HepG2 (cell line): ENCODE results near the gene STXBP2. TPM values are rescaled to one million over a fixed set of nuclear protein-coding genes. Genes with fewer than 3 reads are reported as not detected.
A peak's percentile ranks its signal among the peaks of the same experiment; 100 is the strongest.

Source experiments
- EEA1 ChIP-seq: sonication (generic); formaldehyde crosslinking; IDR thresholded peaks from 2 replicates; pipeline ENCODE4 v1.5.1; 2020; ENCODE audit warnings: mild to moderate bottlenecking, missing genetic modification reagents, borderline replicate concordance
- FOXP1 ChIP-seq, 2 experiments: fragments of 450-650 bp in 1 of 2; IDR thresholded peaks; 2 replicates each; pipeline ENCODE4 v1.6.1; 2017 to 2018; ENCODE audit warnings: antibody characterized with exemption in 1 of 2
- MTA1 ChIP-seq: sonication (generic); formaldehyde crosslinking; IDR thresholded peaks from 2 replicates; pipeline ENCODE4 v1.4.0; 2020; ENCODE audit warnings: missing genetic modification reagents, mild to moderate bottlenecking, borderline replicate concordance
- NFYB ChIP-seq: sonication (generic); formaldehyde crosslinking; IDR thresholded peaks from 2 replicates; pipeline ENCODE4 v1.4.0; 2020; ENCODE audit warnings: missing genetic modification reagents
- PAWR ChIP-seq: sonication (generic); formaldehyde crosslinking; IDR thresholded peaks from 2 replicates; pipeline ENCODE4 v1.4.0; 2020; ENCODE audit warnings: missing genetic modification reagents, mild to moderate bottlenecking, borderline replicate concordance
- PHF21A ChIP-seq: sonication (generic); formaldehyde crosslinking; IDR thresholded peaks from 2 replicates; pipeline ENCODE4 v1.5.0; 2020; ENCODE audit warnings: mild to moderate bottlenecking, missing genetic modification reagents
- RCOR2 ChIP-seq: IDR thresholded peaks from 2 replicates; pipeline ENCODE4 v1.6.1; 2016; ENCODE audit warnings: missing biosample characterization, missing genetic modification reagents
- RELA ChIP-seq: sonication (generic); formaldehyde crosslinking; IDR thresholded peaks from 2 replicates; pipeline ENCODE4 v1.4.0; 2020; ENCODE audit warnings: missing genetic modification reagents
- SIX1 ChIP-seq: sonication (generic); formaldehyde crosslinking; IDR thresholded peaks from 2 replicates; pipeline ENCODE4 v1.4.0; 2020; ENCODE audit warnings: missing genetic modification reagents, borderline replicate concordance
- SMC3 ChIP-seq: IDR thresholded peaks from 2 replicates; pipeline ENCODE4 v1.6.1; 2011; ENCODE audit warnings: low read length, improper control_type of control experiment
- YY1 ChIP-seq: IDR thresholded peaks from 2 replicates; pipeline ENCODE4 v1.6.1; 2011; ENCODE audit warnings: low read length, low read depth, moderate library complexity, mild to moderate bottlenecking; ENCODE audit not compliant: insufficient read depth, insufficient replicate concordance
- ZNF17 ChIP-seq: sonication (generic); formaldehyde crosslinking; IDR thresholded peaks from 2 replicates; pipeline ENCODE4 v1.5.0; 2020; ENCODE audit warnings: mild to moderate bottlenecking, missing genetic modification reagents
- ZNF225 ChIP-seq: sonication (generic); formaldehyde crosslinking; IDR thresholded peaks from 2 replicates; pipeline ENCODE4 v1.4.0; 2020; ENCODE audit warnings: mild to moderate bottlenecking, missing genetic modification reagents
- ZNF24 ChIP-seq: fragments of 450-650 bp; IDR thresholded peaks from 2 replicates; pipeline ENCODE4 v1.6.1; 2017; ENCODE audit warnings: antibody characterized with exemption, mild to moderate bottlenecking
- ZNF619 ChIP-seq: sonication (generic); formaldehyde crosslinking; IDR thresholded peaks from 2 replicates; pipeline ENCODE4 v1.4.0; 2020; ENCODE audit warnings: mild to moderate bottlenecking, missing genetic modification reagents
- ZNF629 ChIP-seq: sonication (generic); formaldehyde crosslinking; conservative IDR thresholded peaks from 2 replicates; pipeline ENCODE4 v1.5.0; 2020; ENCODE audit warnings: missing genetic modification reagents
- ZNF678 ChIP-seq: sonication (generic); formaldehyde crosslinking; IDR thresholded peaks from 2 replicates; pipeline ENCODE4 v1.4.0; 2020; ENCODE audit warnings: mild to moderate bottlenecking, missing genetic modification reagents
- ZNF772 ChIP-seq: sonication (generic); formaldehyde crosslinking; IDR thresholded peaks from 2 replicates; pipeline ENCODE4 v1.5.0; 2020; ENCODE audit warnings: mild to moderate bottlenecking, missing genetic modification reagents
- ZNF891 ChIP-seq: sonication (generic); formaldehyde crosslinking; IDR thresholded peaks from 2 replicates; pipeline ENCODE4 v1.5.0; 2020; ENCODE audit warnings: mild to moderate bottlenecking, missing genetic modification reagents
- ZSCAN29 ChIP-seq: sonication (generic); formaldehyde crosslinking; conservative IDR thresholded peaks from 2 replicates; pipeline ENCODE4 v1.4.0; 2020; ENCODE audit warnings: mild to moderate bottlenecking, missing genetic modification reagents
- polyA plus RNA-seq, 8 experiments: library from polyadenylated mRNA; depleted of rRNA in 3 of 8; stranded (reverse) in 7 of 8; unstranded in 1 of 8; fragments of >200 nt; fragmentation: Illumina TruSeq in 4 of 8; extraction: Trizol in 4 of 8; gene quantifications; 2 replicates each; pipeline versions ENCODE4 v1.2.1 to v1.2.3, GENCODE V29; 2011 to 2016; ENCODE audit warnings: low read depth in 4 of 8, missing spikeins in 1 of 8, mixed read lengths in 1 of 8; ENCODE audit not compliant: insufficient read depth in 1 of 8
- total RNA-seq, 5 experiments: library from RNA; depleted of rRNA; stranded (reverse); fragments of >200 nt; fragmentation: Illumina TruSeq; extraction: Trizol; gene quantifications; 2 replicates each; pipeline ENCODE4 v1.2.3, GENCODE V29; 2016; ENCODE audit warnings: low read depth in 1 of 5
- TF ChIP-seq, protein P1 (sequence below): IDR thresholded peaks from 2 replicates; pipeline ENCODE4 v1.6.1; 2016
- TF ChIP-seq, protein P2 (sequence below): sonication (generic); formaldehyde crosslinking; IDR thresholded peaks from 2 replicates; pipeline ENCODE4 v1.9.0; 2022; ENCODE audit warnings: low read depth, missing genetic modification reagents
- TF ChIP-seq, protein P3 (sequence below): IDR thresholded peaks from 2 replicates; pipeline ENCODE4 v1.6.1; 2016; ENCODE audit warnings: control low read depth

STXBP2 gene
- total and polyA plus RNA-seq, 2 of the 13 experiments (the other 11 are each of a cell fraction or from before 2014, with no cell fraction given): 22.8 to 40.1 TPM

GRCh38 chr19:7680606-7681339 lies 43.9 kb downstream of the STXBP2 start, which contains the start of gene TRAPPC5 (continued):
- no peak for TF ChIP-seq PHF21A
- 0 out of 2 replicates have a peak, but pooled peaks have one; percentile 25 for TF ChIP-seq ZSCAN29
- no peak for TF ChIP-seq ZNF17 (CRISPR knock-in tag)
- peak; percentile 76 for TF ChIP-seq YY1
- TF ChIP-seq ZNF678 (CRISPR knock-in tag): no peak
- no peak; the same call in 1 of the 2 replicates for TF ChIP-seq SMC3
- TF ChIP-seq RELA (CRISPR knock-in tag): 0 out of 2 replicates have a peak, but pooled peaks have one; percentile 35
- TF ChIP-seq SIX1 (CRISPR knock-in tag): no peak
- TF ChIP-seq, protein P1, sequence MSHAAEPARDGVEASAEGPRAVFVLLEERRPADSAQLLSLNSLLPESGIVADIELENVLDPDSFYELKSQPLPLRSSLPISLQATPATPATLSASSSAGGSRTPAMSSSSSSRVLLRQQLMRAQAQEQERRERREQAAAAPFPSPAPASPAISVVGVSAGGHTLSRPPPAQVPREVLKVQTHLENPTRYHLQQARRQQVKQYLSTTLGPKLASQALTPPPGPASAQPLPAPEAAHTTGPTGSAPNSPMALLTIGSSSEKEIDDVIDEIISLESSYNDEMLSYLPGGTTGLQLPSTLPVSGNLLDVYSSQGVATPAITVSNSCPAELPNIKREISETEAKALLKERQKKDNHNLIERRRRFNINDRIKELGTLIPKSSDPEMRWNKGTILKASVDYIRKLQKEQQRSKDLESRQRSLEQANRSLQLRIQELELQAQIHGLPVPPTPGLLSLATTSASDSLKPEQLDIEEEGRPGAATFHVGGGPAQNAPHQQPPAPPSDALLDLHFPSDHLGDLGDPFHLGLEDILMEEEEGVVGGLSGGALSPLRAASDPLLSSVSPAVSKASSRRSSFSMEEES: no peak
- no peak; the same call in 1 of the 2 replicates for TF ChIP-seq ZNF629 (CRISPR knock-in tag)
- TF ChIP-seq, protein P2, sequence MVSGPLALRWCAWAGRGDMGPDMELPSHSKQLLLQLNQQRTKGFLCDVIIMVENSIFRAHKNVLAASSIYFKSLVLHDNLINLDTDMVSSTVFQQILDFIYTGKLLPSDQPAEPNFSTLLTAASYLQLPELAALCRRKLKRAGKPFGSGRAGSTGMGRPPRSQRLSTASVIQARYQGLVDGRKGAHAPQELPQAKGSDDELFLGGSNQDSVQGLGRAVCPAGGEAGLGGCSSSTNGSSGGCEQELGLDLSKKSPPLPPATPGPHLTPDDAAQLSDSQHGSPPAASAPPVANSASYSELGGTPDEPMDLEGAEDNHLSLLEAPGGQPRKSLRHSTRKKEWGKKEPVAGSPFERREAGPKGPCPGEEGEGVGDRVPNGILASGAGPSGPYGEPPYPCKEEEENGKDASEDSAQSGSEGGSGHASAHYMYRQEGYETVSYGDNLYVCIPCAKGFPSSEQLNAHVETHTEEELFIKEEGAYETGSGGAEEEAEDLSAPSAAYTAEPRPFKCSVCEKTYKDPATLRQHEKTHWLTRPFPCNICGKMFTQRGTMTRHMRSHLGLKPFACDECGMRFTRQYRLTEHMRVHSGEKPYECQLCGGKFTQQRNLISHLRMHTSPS (CRISPR knock-in tag): no peak
- TF ChIP-seq EEA1: no peak
- TF ChIP-seq, protein P3, sequence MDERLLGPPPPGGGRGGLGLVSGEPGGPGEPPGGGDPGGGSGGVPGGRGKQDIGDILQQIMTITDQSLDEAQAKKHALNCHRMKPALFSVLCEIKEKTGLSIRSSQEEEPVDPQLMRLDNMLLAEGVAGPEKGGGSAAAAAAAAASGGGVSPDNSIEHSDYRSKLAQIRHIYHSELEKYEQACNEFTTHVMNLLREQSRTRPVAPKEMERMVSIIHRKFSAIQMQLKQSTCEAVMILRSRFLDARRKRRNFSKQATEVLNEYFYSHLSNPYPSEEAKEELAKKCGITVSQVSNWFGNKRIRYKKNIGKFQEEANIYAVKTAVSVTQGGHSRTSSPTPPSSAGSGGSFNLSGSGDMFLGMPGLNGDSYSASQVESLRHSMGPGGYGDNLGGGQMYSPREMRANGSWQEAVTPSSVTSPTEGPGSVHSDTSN: no peak
- TF ChIP-seq PAWR (CRISPR knock-in tag): no peak
- TF ChIP-seq ZNF24: no peak
- TF ChIP-seq ZNF891 (CRISPR knock-in tag): no peak
- no peak for TF ChIP-seq NFYB (CRISPR knock-in tag)
- peak; percentile 56 for TF ChIP-seq ZNF772 (CRISPR knock-in tag)
- 0 out of 2 replicates have a peak, but pooled peaks have one; percentile 12 for TF ChIP-seq ZNF619 (CRISPR knock-in tag)
- no peak for TF ChIP-seq FOXP1 (IDR thresholded peaks at IDR 0.05)
- TF ChIP-seq FOXP1 (CRISPR knock-in tag; IDR thresholded peaks at IDR 0.05): no peak
- peak; percentile 67; the same call in 1 of the 2 replicates for TF ChIP-seq MTA1
- no peak; the same call in 1 of the 2 replicates for TF ChIP-seq ZNF225 (CRISPR knock-in tag)
- no peak for TF ChIP-seq RCOR2
